ENCODE results near the gene ATAD3C. TPM values are rescaled to one million over a fixed set of nuclear protein-coding genes. Genes with fewer than 3 reads are reported as not detected.

The ATAD3C gene
- total RNA-seq, result 0.27 and 0.44 TPM in 2 replicates
- long read RNA-seq, result 0 reads

DNA sequence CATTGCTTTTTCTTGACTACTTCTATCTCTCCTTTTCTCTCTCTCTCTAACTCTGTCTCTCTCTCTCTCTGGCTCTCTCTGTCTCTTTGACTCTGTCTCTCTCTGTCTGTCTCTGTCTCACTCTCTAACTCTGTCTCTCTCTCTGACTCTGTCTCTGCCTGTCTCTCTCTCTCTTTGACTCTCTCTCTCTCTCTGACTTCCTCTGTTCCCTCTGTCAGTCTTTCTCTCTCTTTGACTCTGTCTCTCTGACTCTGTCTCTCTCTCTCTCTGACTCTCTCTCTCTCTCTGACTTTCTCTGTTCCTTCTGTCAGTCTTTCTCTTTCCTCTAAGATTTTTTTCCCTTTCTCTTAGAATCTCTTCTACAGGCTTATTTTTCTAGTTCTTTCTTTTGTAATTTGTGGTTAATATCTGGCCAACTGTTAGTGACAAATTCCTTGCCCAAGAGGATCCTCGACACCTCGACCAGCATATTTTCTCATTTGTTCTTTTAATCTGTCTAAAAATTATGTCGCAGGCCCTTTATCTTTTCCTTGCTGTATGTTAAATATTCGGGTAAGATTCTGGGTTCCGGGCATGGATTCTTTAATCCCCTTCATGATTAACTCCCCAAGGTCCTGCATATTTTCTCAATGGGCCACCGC is at the start of gene ATAD3C:
TSS of gene ATAD3C (plus strand) at position 591 of the 641 bp plus-strand sequence. CDS start 995 bp downstream, outside the sequence.
- H3K27ac Mint-ChIP-seq (ENCODE audit: unreplicated experiment), result no peak within 1 kb of the TSS
- H3K4me3 Mint-ChIP-seq (ENCODE audit: unreplicated experiment), result no peak within 1 kb of the TSS
- H3K36me3 Mint-ChIP-seq (ENCODE audit: unreplicated experiment), result no peaks in the 10 kb centered on the region
- no peaks in the 10 kb centered on the region for H3K4me1 Mint-ChIP-seq (ENCODE audit: unreplicated experiment)
- DNase-seq (ENCODE audit: extremely low spot score, unreplicated experiment), result no peak
- no peaks in the 10 kb centered on the region for H3K9me3 Mint-ChIP-seq (ENCODE audit: unreplicated experiment)
- TF ChIP-seq, protein P1, sequence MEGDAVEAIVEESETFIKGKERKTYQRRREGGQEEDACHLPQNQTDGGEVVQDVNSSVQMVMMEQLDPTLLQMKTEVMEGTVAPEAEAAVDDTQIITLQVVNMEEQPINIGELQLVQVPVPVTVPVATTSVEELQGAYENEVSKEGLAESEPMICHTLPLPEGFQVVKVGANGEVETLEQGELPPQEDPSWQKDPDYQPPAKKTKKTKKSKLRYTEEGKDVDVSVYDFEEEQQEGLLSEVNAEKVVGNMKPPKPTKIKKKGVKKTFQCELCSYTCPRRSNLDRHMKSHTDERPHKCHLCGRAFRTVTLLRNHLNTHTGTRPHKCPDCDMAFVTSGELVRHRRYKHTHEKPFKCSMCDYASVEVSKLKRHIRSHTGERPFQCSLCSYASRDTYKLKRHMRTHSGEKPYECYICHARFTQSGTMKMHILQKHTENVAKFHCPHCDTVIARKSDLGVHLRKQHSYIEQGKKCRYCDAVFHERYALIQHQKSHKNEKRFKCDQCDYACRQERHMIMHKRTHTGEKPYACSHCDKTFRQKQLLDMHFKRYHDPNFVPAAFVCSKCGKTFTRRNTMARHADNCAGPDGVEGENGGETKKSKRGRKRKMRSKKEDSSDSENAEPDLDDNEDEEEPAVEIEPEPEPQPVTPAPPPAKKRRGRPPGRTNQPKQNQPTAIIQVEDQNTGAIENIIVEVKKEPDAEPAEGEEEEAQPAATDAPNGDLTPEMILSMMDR (IDR thresholded peaks at IDR 0.05), result no peak
- H3K27me3 Mint-ChIP-seq (ENCODE audit: unreplicated experiment), result peaks cover 8% of the 10 kb centered on the region

DNA sequence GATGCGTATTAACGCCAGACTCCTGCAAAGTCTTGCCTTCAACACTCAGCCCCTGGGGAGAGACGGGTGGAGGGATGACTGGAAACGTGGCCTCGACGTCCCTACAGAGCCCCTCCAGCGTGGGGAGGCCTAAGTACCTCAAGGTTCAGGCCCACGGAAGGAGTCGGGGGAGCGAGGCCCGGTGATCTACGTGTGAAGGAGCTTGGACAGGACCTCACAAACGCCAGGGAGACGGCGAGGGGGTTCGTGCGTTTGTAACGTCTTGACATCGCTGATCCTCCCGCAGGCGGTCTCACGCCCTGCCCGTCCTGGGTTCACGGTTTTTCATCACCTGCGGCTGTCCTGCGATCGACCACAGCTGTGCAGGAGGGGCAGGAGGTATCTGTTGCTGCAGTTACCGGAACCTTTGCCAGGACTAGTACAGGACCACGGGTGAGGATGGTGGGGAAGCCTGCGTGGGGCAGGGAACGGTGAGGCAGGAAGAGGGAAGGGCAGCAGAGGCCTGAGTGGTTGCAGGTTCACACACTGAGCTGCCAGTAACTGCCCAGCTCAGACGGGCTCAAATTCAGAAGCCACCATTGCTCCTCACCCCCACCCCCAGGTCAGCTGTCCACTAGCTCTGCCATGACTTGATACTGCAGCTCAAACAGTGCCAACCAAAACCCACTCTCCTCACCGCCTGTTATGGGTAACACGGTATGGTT is 49.5 kb upstream of the ATAD3C start:
- H3K36me3 Mint-ChIP-seq (ENCODE audit: unreplicated experiment), result peaks cover 30% of the 10 kb centered on the region

DNA sequence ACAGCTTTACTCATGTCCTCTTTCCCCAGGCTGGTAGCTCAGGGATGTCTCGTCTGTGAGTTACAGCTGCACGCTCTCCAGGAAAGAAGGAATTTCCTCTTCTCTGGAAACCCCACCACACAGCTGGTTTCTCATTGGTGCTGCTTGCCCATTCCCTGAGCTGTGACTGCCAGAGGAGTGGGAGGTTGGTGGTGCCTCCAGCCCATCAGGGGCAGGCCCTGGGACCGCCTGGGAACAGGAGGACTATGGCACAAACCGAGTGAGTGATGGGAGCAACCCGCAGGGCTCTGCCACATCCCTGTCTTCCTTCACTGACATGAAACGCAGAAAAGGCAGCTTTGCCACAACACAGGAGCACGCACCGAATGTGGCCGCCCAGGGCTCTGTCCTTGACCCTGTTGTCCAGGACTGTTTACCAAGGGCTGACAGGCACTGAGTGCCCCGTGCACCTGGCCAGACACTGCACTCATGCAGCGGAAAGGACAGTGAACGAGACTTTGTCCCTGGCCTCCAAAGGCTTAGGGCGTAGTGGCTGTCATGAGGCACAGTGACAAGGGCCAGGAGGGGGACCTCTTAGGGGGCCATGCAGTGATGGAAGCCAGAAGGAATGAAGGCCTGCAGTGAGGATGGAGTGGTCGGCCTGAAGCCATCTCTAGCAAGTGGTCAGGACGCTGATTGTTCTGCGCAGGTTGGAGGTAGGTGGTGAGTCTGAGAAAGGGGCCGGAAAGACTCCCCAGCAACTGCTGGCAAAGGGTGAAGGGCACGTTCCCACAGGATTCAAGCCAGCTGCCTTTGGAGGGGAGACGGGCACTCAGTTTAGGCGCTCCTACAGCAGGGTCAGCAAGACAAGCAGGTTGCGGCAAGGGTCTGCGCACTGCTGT is 48.7 kb upstream of the ATAD3C start:
- DNase-seq (ENCODE audit: extremely low spot score, unreplicated experiment), result no peak
- H3K4me1 Mint-ChIP-seq (ENCODE audit: unreplicated experiment), result peaks cover 31% of the 10 kb centered on the region
- H3K36me3 Mint-ChIP-seq (ENCODE audit: unreplicated experiment), result peaks cover 26% of the 10 kb centered on the region
- H3K4me3 Mint-ChIP-seq (ENCODE audit: unreplicated experiment), result peak overlapping the region; percentile 85
- TF ChIP-seq, protein P1 (IDR thresholded peaks at IDR 0.05), result no peak
- peak overlapping the region; percentile 84 for H3K27ac Mint-ChIP-seq (ENCODE audit: unreplicated experiment)
- no peaks in the 10 kb centered on the region for H3K9me3 Mint-ChIP-seq (ENCODE audit: unreplicated experiment)
- no peaks in the 10 kb centered on the region for H3K27me3 Mint-ChIP-seq (ENCODE audit: unreplicated experiment)

More for the DNA sequence above, 49.5 kb upstream of the ATAD3C start:
- no peaks in the 10 kb centered on the region for H3K9me3 Mint-ChIP-seq (ENCODE audit: unreplicated experiment)
- peak overlapping the region; percentile 84 for H3K27ac Mint-ChIP-seq (ENCODE audit: unreplicated experiment)
- no peak for DNase-seq (ENCODE audit: extremely low spot score, unreplicated experiment)
- H3K4me1 Mint-ChIP-seq (ENCODE audit: unreplicated experiment), result peaks cover 29% of the 10 kb centered on the region
- TF ChIP-seq, protein P1 (IDR thresholded peaks at IDR 0.05), result no peak
- no peaks in the 10 kb centered on the region for H3K27me3 Mint-ChIP-seq (ENCODE audit: unreplicated experiment)
- H3K4me3 Mint-ChIP-seq (ENCODE audit: unreplicated experiment), result peak overlapping the region; percentile 85

- TF ChIP-seq, protein P1 (IDR thresholded peaks at IDR 0.05), result no peak
- no peaks in the 10 kb centered on the region for H3K27me3 Mint-ChIP-seq (ENCODE audit: unreplicated experiment)
- peaks cover 36% of the 10 kb centered on the region for H3K4me1 Mint-ChIP-seq (ENCODE audit: unreplicated experiment)
- H3K27ac Mint-ChIP-seq (ENCODE audit: unreplicated experiment), result no peak overlapping the region
- no peak for DNase-seq (ENCODE audit: extremely low spot score, unreplicated experiment)
- H3K36me3 Mint-ChIP-seq (ENCODE audit: unreplicated experiment), result peaks cover 26% of the 10 kb centered on the region
- no peaks in the 10 kb centered on the region for H3K9me3 Mint-ChIP-seq (ENCODE audit: unreplicated experiment)
- H3K4me3 Mint-ChIP-seq (ENCODE audit: unreplicated experiment), result peak overlapping the region; percentile 36
Measured at GRCh38 chr1:1401457-1402010, 48.0 kb upstream of the ATAD3C start.

All from osteocyte (in vitro differentiated cells).